NT2/D1 (cell line): Measurements from ENCODE around the gene ZBTB37.

Experiments
- SUZ12 ChIP-seq: IDR thresholded peaks from 2 replicates; pipeline ENCODE4 v1.6.1; 2011; ENCODE audit not compliant: insufficient read length, insufficient read depth; ENCODE audit errors: extremely low read depth
- YY1 ChIP-seq: IDR thresholded peaks from 2 replicates; pipeline ENCODE4 v1.6.1; 2011; ENCODE audit not compliant: insufficient read length, insufficient read depth
- ZNF274 ChIP-seq: IDR thresholded peaks from 2 replicates; pipeline ENCODE4 v1.6.1; 2011; ENCODE audit warnings: mild to moderate bottlenecking, low read depth, low read length

GRCh38 chr1:173827611-173828010 lies 40.6 kb upstream of the ZBTB37 start:
- TF ChIP-seq ZNF274 (no peak), YY1 (no peak), SUZ12 (no peak)
